GM19035 (cell line): ENCODE data around the gene DTD1.
"Not testable (repeated sequence)": the region's sequence is repeated elsewhere in the genome, so short reads cannot be mapped to it uniquely, and the experiment has no call there.

ENCODE experiments used
- ATAC-seq: cut with Tn5 transposase; IDR thresholded peaks from one replicate; pipeline ENCODE4 v1.9.1; 2021; ENCODE audit not compliant: unreplicated experiment

The DTD1 gene

GRCh38 chr20:18738888-18739287, 151.0 kb downstream of the DTD1 start:
- ATAC-seq: no peak

- no peak for ATAC-seq
Observed at GRCh38 chr20:18739751-18740166, 151.9 kb downstream of the DTD1 start.

GRCh38 chr20:18740726-18741125, 152.9 kb downstream of the DTD1 start:
- ATAC-seq: no peak

GRCh38 chr20:18742841-18743240, 155.0 kb downstream of the DTD1 start:
- ATAC-seq: no peak

DNA sequence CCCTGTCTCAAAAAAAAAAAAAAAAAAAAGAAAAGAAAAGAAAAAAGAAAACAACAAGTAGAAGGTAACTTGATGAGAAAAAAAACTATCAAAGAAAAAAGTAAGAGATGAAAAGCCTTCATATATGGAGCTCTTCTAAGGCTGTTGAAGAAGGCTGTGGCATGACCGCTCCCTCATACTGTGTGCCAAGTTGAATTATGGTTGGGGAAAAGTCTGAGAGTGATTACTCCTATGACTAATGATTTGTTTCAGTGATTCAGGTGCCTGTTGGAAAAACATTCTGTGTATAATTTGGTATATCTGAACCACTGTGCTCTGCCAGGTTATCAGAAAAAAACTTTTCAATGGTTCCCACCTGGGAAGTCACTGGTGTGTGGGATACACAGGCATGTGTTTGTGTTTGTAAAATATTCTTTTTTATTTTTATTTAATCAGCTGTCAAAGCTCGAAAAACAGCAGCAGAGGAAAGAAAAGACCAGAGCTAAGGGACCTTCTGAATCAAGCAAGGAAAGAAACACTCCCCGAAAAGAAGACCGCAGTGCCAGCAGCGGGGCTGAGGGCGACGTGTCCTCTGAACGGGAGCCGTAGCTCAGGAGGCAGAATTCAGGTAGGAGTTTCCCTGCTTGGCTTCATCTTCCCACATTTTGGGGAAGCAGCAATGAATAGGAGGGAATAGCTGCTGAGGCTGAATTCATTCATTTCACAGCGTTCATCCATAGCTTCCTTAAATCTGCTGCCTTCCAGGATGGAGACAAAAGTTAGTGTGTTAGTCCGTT, 156.0 kb downstream of the DTD1 start:
- no peak for ATAC-seq

DNA sequence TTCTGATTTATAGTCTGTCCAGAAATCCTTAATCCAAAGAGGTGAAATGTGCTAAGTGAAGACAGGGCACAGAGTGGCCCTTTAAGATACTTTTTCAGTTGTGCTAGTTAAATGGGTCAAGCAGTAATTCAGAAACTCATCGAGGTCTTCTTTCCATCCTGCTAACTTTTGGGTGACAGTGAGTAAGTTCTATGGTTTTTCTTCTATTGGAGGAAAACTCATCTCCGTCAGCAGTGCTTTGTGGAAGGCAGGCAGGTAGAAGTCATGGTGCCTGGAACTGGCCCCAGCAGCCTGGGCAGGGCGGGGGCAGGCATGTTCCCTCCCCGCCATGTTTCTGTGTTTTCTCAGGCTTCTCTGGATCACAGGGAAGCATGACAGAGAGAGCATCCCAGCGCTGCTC, 159.2 kb downstream of the DTD1 start:
- no peak for ATAC-seq

- no peak for ATAC-seq
Observed at GRCh38 chr20:18748987-18749386, 161.1 kb downstream of the DTD1 start.

DNA sequence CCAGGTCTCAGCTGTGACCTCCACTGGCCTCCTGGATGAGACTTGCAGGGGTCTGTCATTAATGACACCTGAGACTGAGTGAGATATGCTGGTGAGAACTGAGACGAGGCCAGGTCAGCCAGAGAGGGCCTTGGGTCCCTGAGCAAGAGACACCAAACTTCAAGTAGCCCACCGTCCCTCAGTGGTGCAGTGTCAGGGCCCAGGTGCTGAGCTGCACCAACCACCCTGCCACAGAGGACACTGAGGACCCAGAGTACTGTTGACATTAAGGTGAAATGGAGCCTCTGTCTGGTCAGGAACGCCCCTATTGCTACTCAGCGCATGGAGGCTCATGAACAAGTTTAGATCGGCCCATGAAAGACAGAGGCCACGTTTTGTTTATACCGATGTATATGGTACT, 161.7 kb downstream of the DTD1 start:
- ATAC-seq: no peak

GRCh38 chr20:18750735-18751134, 162.9 kb downstream of the DTD1 start:
- no peak for ATAC-seq

- ATAC-seq: peak; percentile 99
Observed at GRCh38 chr20:18754030-18754652, 166.3 kb downstream of the DTD1 start.

DNA sequence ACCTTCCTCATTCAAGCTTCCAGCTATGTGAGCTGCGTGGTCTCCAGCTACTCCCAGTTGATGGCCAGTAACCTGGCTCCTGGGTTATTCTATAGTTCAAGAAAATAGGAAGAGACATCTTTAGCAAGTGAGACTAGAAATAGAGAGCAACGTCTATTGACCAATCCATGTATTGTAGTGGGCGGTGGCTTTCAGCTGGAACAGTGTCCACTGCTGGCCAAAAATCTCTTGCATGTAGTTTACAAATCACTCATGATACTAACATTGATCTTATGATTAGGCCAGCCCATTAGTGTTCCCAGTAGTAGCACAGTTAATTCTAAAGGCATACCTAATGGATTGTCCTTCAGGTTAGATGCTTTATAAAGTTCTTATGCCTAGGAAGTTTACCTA, 166.8 kb downstream of the DTD1 start:
- ATAC-seq: no peak

DNA sequence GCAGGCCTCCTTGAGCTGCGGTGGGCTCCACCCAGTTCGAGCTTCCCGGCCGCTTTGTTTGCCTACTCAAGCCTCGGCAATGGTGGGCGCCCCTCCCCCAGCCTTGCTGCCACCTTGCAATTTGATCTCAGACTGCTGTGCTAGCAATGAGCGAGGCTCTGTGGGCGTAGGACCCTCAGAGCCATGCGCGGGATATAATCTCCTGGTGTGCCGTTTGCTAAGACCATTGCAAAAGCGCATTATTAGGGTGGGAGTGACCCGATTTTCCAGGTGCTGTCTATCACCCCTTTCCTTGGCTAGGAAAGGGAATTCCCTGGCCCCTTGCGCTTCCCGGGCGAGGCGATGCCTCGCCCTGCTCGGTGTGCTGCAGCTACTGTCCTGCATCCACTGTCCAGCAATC, 173.0 kb downstream of the DTD1 start:
- ATAC-seq: not testable (repeated sequence)

DNA sequence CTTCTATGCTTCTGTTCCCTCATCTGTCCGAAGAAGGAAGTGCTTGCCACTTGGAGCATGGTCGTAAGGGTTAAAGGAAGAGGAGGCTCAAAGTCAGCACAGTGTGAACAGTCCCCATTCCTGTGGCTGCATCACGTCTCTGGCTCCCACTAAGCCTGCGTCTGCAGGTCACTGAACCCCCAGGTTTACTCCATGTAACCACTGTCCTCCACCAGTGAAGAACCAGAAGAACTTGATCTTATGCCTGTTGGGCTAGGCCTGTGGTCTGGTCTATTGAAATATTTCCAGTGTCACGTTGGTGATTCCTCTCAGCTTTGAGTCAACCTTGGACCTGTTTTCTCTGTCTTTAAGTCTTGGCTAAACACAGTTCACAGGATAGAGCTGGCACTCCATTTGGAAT, 179.8 kb downstream of the DTD1 start:
- no peak for ATAC-seq

DNA sequence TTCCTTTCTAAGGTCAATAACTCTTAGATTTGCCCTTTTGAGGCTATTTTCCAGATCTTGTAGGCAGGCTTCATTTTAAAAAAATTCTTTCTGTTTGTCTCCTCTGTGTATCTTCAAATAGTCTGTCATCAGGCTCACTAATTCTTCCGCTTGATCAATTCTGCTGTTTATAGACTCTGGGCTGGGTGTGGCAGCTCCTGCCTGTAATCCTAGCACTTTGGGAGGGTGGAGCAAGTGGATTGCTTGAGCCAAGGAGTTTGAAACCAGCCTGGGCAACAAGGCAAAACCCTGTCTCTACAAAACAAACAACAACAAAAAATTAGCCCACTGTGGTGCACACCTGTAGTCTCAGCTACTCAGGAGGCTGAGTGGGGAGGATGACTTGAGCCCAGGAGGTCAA, 185.7 kb downstream of the DTD1 start:
- no peak for ATAC-seq

- ATAC-seq: no peak
Observed at GRCh38 chr20:18774207-18774606, 186.4 kb downstream of the DTD1 start.

DNA sequence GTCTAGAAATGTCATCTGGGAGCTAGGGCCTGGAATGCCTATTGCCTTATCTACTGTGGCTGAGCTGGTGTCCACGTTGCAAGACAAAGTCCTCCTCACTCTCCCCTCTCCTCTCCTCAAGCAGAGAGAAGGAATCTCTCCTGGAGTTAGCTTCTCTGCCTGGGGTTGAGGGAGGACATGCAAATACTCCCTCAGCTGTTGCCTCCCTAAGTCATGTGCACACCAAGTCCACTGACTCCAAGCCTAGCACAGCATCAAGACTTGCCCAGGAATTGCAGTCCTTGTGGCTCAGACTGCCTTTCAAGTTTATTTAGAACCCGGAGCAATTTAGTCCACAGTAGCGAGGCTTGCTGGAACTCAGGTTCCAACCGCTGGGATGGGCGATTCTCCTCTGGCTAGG, 187.8 kb downstream of the DTD1 start:
- ATAC-seq: no peak

DNA sequence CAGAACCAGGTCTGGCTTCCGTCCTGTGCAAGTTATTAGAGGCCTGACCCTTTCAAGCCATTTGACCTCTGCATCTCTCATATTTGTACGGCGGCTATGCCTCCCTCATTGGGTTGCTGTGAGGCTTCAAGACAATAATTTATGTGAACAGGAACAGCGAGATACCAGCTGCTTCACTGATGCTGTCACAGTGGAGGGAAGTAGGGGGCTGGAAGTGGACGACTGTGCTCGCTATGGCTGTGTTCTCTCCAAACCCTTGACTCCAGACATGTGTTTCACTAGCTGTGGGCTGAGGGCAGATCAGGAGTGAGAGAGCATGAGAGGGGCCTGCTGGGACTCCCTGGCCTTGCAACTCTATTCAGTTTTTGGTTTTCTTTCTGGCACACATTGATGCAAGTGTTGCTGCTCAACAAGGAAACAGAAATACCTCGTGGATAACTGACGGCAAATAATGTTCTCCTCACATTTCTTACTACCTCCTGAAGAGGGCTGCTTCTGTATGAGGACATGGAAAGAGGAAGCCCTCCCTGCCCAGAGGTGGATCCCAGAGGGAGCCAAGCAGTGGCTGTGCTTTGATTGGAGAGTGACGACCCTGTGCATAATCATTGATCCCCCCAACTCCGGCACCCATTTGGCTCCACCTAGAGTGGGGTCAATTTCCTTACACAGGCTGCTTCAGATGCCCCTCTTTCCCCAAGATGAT, 191.0 kb downstream of the DTD1 start:
- no peak for ATAC-seq

DNA sequence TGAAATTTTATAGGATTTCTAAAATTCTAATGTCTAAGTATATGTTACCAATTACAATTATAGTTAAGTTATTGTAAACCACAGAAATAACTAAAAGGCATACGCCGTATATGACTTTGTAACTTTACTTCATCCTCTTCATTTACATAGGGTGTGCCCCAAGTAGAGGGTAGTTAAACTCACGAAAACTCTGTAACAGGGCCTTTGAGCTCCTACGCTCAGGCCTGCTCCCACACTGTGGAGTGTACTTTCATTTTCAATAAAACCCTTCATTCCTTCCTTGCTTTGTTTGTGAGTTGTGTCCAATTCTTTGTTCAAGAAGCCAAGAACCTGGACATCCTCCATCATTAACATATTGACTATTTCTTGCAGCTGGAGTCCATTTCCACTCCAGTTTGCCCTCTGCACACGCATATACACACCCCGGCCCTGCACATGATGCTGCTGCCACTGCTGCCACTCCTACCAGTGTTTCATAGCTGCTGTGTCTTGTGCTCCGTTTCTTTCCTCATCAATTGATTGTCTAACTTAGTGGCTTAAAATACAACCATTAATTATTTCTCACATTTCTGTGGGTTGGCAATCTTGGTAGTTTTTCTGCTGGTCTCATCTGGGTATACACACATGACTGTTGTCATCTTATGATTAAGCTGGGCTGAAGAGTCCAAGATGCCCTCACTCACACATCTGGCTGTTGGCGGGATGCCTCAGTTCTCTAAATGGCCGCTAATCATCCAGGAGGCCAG, 192.7 kb downstream of the DTD1 start:
- ATAC-seq: no peak

DNA sequence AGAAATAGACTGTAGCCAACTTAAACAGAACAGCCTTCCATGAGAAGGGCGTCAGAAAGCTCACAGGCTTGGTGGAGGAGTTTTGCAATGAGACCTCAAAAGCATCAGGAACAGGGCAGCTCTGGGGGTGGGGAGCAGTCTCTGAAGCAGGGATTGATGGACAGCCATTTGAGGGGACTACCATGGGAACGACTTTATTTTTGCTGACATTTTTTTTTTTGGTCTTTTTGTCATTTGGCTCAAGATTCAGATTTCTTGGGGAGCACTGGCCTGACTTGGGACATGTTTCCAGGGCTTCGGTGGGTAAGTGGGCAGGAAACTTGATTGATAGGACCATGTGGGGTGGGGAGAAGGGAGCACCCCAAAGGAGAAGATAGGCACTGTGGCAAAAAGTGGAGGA, 193.7 kb downstream of the DTD1 start:
- no peak for ATAC-seq

- no peak for ATAC-seq
Observed at GRCh38 chr20:18783385-18783959, 195.6 kb downstream of the DTD1 start.

DNA sequence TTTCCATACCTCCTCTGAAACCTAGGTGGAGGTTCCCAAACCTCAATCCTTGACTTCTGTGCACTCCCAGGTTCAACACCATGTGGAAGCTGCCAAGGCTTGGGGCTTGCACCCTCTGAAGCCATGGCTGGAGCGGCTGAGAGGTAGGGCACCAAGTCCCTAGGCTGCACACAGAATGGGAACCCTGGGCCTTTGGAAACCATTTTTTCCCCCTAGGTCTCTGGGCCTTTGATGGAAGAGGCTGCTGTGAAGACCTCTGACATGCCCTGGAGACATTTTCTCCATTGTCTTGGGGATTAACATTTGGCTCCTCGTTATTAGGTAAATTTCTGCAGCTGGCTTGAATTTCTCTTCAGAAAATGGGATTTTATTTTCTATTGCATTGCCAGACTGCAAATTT, 199.2 kb downstream of the DTD1 start:
- not testable (repeated sequence) for ATAC-seq
